Caco-2 (cell line): ENCODE data around the gene LDB1. TPM values are rescaled to one million over a fixed set of nuclear protein-coding genes. Genes with fewer than 3 reads are reported as not detected.

Experiments
- BruUV-seq: library from RNA; stranded (reverse); fragments of 400-500 nt; replicated peaks from 2 replicates; lab custom pipeline; 2021; lab: Mats Ljungman, UMichigan
- CTCF ChIA-PET: fragments of 300-600 bp; sonication (Branson Sonifier 250); formaldehyde crosslinking; loops from one replicate; lab custom pipeline; 2022; ENCODE audit warnings: antibody characterized with exemption; lab: Charles Lee
- POLR2A ChIA-PET: fragments of 300-600 bp; sonication (Branson Sonifier 250); formaldehyde crosslinking; loops from one replicate; lab custom pipeline; 2022; ENCODE audit warnings: antibody characterized with exemption; lab: Charles Lee
- DNase-seq, 2 experiments: peaks; one replicate each; pipeline versions ENCODE4 v3.0.0 to v3.0.0-alpha.2; 2020 to 2022
- H3K27me3 ChIP-seq: replicated peaks from 2 replicates; pipeline ENCODE4 v1.6.0; 2011; ENCODE audit warnings: low read length; ENCODE audit not compliant: control insufficient read depth, insufficient read depth
- H3K36me3 ChIP-seq: 2 replicates; pipeline ENCODE4 v1.5.1; 2011; ENCODE audit warnings: low read length; ENCODE audit not compliant: control insufficient read depth, insufficient read depth
- H3K4me1 ChIP-seq: fragments of 250-450 bp; sonication (Bioruptor Pico); 2 replicates; pipeline ENCODE4 v1.5.1; 2020; ENCODE audit warnings: mild to moderate bottlenecking
- H3K4me3 ChIP-seq: 2 replicates; pipeline ENCODE4 v1.5.1; 2011; ENCODE audit warnings: low read depth, mild to moderate bottlenecking, control low read depth, low read length
- H3K9me3 ChIP-seq: fragments of 250-450 bp; sonication (Bioruptor Pico); 2 replicates; pipeline ENCODE4 v1.5.1; 2020; ENCODE audit warnings: mild to moderate bottlenecking, moderate library complexity
- H3K27ac Mint-ChIP-seq: one replicate; pipeline ENCODE4 v1.8.0; 2022; ENCODE audit warnings: mixed read lengths; ENCODE audit not compliant: unreplicated experiment
- H3K27me3 Mint-ChIP-seq: one replicate; pipeline ENCODE4 v1.8.0; 2022; ENCODE audit warnings: mixed read lengths; ENCODE audit not compliant: insufficient read depth, unreplicated experiment
- H3K36me3 Mint-ChIP-seq: one replicate; pipeline ENCODE4 v1.8.0; 2022; ENCODE audit warnings: mild to moderate bottlenecking, mixed read lengths; ENCODE audit not compliant: insufficient read depth, unreplicated experiment
- H3K4me1 Mint-ChIP-seq: one replicate; pipeline ENCODE4 v1.8.0; 2022; ENCODE audit warnings: low read depth, mixed read lengths; ENCODE audit not compliant: unreplicated experiment
- H3K4me3 Mint-ChIP-seq: one replicate; pipeline ENCODE4 v1.8.0; 2022; ENCODE audit warnings: mild to moderate bottlenecking, moderate library complexity, mixed read lengths; ENCODE audit not compliant: unreplicated experiment
- H3K9me3 Mint-ChIP-seq: one replicate; pipeline ENCODE4 v1.8.0; 2022; ENCODE audit warnings: mixed read lengths; ENCODE audit not compliant: unreplicated experiment
- intact Hi-C: fragments of 100-400 bp; cut with micrococcal nuclease; formaldehyde crosslinking; loops from one replicate; pipeline ENCODE4 v1.10.0; 2022; ENCODE audit not compliant: unreplicated experiment
- total RNA-seq: library from RNA; stranded (reverse); gene quantifications from 2 replicates; pipeline ENCODE4 v1.2.3, GENCODE V29; 2022
- TF ChIP-seq, protein P1 (sequence below), 2 experiments: fragments of 200-600 bp in 1 of 2; IDR thresholded peaks; 1 replicate in 1 of 2; 2 replicates in 1 of 2; pipeline versions ENCODE4 v1.5.1 to v1.8.0; 2011 to 2022; ENCODE audit warnings: antibody characterized with exemption in 1 of 2, control low read depth in 1 of 2, inconsistent platforms in 1 of 2, low read depth in 1 of 2, low read length in 1 of 2, mild to moderate bottlenecking in 1 of 2, moderate library complexity in 1 of 2; ENCODE audit not compliant: insufficient read depth in 1 of 2, severe bottlenecking in 1 of 2, unreplicated experiment in 1 of 2

Gene LDB1
- total RNA-seq, 1 experiment from 2014 or later, result 52.3 TPM

GRCh38 chr10:102152545-102152890 lies 32.4 kb upstream of the LDB1 start:
- peaks cover 32% of the 10 kb centered on the region for H3K4me1 Mint-ChIP-seq
- ChIA-PET CTCF (interaction anchor here (1.0 to 1.4 kb wide), 2 partner anchors 17 to 350 kb away, joined by 3 to 7 read pairs; partner anchors contain the start of gene ACTR1A), POLR2A (interaction anchor here (1.0 to 1.6 kb wide), 4 partner anchors 8 to 93 kb away, joined by 5 to 7 read pairs (median 5); partner anchors contain the start of gene GBF1)
- intact Hi-C loops, result loop anchor here (1.0 to 5.0 kb wide), 3 partner anchors 20 to 350 kb away; partner anchors contain the start of genes ACTR1A and GBF1
- no peaks in the 10 kb centered on the region for H3K9me3 Mint-ChIP-seq
- no peaks in the 10 kb centered on the region for H3K27me3 Mint-ChIP-seq
- H3K4me3 Mint-ChIP-seq, result peak overlapping the region; percentile 91
- TF ChIP-seq, protein P1, sequence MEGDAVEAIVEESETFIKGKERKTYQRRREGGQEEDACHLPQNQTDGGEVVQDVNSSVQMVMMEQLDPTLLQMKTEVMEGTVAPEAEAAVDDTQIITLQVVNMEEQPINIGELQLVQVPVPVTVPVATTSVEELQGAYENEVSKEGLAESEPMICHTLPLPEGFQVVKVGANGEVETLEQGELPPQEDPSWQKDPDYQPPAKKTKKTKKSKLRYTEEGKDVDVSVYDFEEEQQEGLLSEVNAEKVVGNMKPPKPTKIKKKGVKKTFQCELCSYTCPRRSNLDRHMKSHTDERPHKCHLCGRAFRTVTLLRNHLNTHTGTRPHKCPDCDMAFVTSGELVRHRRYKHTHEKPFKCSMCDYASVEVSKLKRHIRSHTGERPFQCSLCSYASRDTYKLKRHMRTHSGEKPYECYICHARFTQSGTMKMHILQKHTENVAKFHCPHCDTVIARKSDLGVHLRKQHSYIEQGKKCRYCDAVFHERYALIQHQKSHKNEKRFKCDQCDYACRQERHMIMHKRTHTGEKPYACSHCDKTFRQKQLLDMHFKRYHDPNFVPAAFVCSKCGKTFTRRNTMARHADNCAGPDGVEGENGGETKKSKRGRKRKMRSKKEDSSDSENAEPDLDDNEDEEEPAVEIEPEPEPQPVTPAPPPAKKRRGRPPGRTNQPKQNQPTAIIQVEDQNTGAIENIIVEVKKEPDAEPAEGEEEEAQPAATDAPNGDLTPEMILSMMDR (IDR thresholded peaks at IDR 0.05; ENCODE audit: insufficient read depth in 1 of 2, low read depth in 1 of 2, low read length in 1 of 2, severe bottlenecking in 1 of 2, unreplicated experiment in 1 of 2), result no peak
- Histone ChIP-seq H3K9me3 (no peaks in the 10 kb centered on the region), H3K4me1 (peaks cover 26% of the 10 kb centered on the region), H3K36me3 (peaks cover 7% of the 10 kb centered on the region), H3K27me3 (no peaks in the 10 kb centered on the region), H3K4me3 (peak overlapping the region; percentile 87)
- BruUV-seq, result no TSS peak
- H3K36me3 Mint-ChIP-seq, result peaks cover 97% of the 10 kb centered on the region
- H3K27ac Mint-ChIP-seq, result peak overlapping the region; percentile 99
- peak in 1 of 2 experiments; percentile 41 for DNase-seq

GRCh38 chr10:102151774-102152544 lies 31.8 kb upstream of the LDB1 start, which contains the start of gene NOLC1:
Gene NOLC1, plus strand, starts transcription at chr10:102152389. Its CDS starts 22 bp downstream, at chr10:102152411.
- Mint-ChIP-seq H3K27ac (peak within 1 kb of the TSS; percentile 99), H3K27me3 (no peaks in the 10 kb centered on the region), H3K36me3 (peaks cover 97% of the 10 kb centered on the region), H3K9me3 (no peaks in the 10 kb centered on the region), H3K4me3 (peak within 1 kb of the TSS; percentile 91), H3K4me1 (peaks cover 30% of the 10 kb centered on the region)
- ChIA-PET POLR2A (interaction anchor here (0.6 to 1.6 kb wide), 6 partner anchors 8 to 94 kb away, joined by 4 to 7 read pairs (median 5); partner anchors contain the start of gene GBF1), CTCF (interaction anchor here (0.5 to 1.4 kb wide), 5 partner anchors 17 to 350 kb away, joined by 3 to 7 read pairs (median 3); partner anchors contain the start of gene ACTR1A)
- Histone ChIP-seq H3K27me3 (no peaks in the 10 kb centered on the region), H3K36me3 (peaks cover 8% of the 10 kb centered on the region), H3K9me3 (no peaks in the 10 kb centered on the region), H3K4me1 (peaks cover 26% of the 10 kb centered on the region), H3K4me3 (peak within 1 kb of the TSS; percentile 87)
- peak; percentile 99 for DNase-seq
- TF ChIP-seq, protein P1 (IDR thresholded peaks at IDR 0.05; ENCODE audit: insufficient read depth in 1 of 2, low read depth in 1 of 2, low read length in 1 of 2, severe bottlenecking in 1 of 2, unreplicated experiment in 1 of 2), result no peak
- no TSS peak for BruUV-seq
- intact Hi-C loops, result loop anchor here (1.0 to 5.0 kb wide), 3 partner anchors 20 to 350 kb away; partner anchors contain the start of genes ACTR1A and GBF1
